SU-DHL-6 (cell line): ENCODE data around the gene P3H2.

Source experiments
- H2AFZ ChIP-seq: fragments of 200-600 bp; sonication (generic); 2 replicates; pipeline ENCODE4 v1.6.1; 2014; ENCODE audit warnings: low read depth, mild to moderate bottlenecking, moderate library complexity, mixed read lengths, antibody characterized with exemption, low read length; ENCODE audit not compliant: severe bottlenecking
- H3F3A ChIP-seq: fragments of 200-600 bp; shearing (Covaris generic); 2 replicates; pipeline ENCODE4 v1.6.0; 2016; ENCODE audit warnings: antibody characterized with exemption, mild to moderate bottlenecking; ENCODE audit not compliant: insufficient read depth
- H3K27ac ChIP-seq: fragments of 200-600 bp; sonication (generic); 2 replicates; pipeline ENCODE4 v1.5.1; 2016; ENCODE audit warnings: low read depth, mild to moderate bottlenecking, low read length, moderate library complexity, mixed read lengths
- H3K27me3 ChIP-seq: fragments of 200-600 bp; sonication (generic), shearing (Covaris generic); 2 replicates; pipeline ENCODE4 v1.6.0; 2014; ENCODE audit warnings: mild to moderate bottlenecking, low read length
- H3K36me3 ChIP-seq: fragments of 200-600 bp; sonication (generic); 2 replicates; pipeline ENCODE4 v1.6.1; 2014; ENCODE audit warnings: mild to moderate bottlenecking, low read length, mixed read lengths
- H3K4me2 ChIP-seq: fragments of 300-600, 200-600 bp; shearing (Covaris generic), sonication (generic); 2 replicates; pipeline ENCODE4 v1.6.0; 2014; ENCODE audit warnings: low read length, low read depth, mild to moderate bottlenecking; ENCODE audit not compliant: poor library complexity, severe bottlenecking
- H3K4me3 ChIP-seq: fragments of 200-600 bp; sonication (generic); 2 replicates; pipeline ENCODE4 v1.5.1; 2014; ENCODE audit warnings: antibody characterized with exemption, low read length, mild to moderate bottlenecking, mixed read lengths; ENCODE audit not compliant: insufficient read depth, poor library complexity, severe bottlenecking
- H3K79me2 ChIP-seq: fragments of 200-600 bp; sonication (generic); 2 replicates; pipeline ENCODE4 v1.6.1; 2014; ENCODE audit warnings: mild to moderate bottlenecking, low read length, moderate library complexity; ENCODE audit not compliant: insufficient read depth
- H3K9ac ChIP-seq: fragments of 200-600 bp; sonication (generic); 2 replicates; pipeline ENCODE4 v1.7.0; 2014; ENCODE audit warnings: mild to moderate bottlenecking, low read length
- H3K9me2 ChIP-seq: fragments of 200-600 bp; sonication (generic); replicated peaks from 2 replicates; pipeline ENCODE4 v1.6.1; 2014; ENCODE audit warnings: low read length; ENCODE audit not compliant: insufficient read depth
- H3K9me3 ChIP-seq: fragments of 200-600 bp; sonication (generic); 2 replicates; pipeline ENCODE4 v1.6.1; 2014; ENCODE audit warnings: low read length, mixed read lengths; ENCODE audit not compliant: insufficient read depth
- H4K20me1 ChIP-seq: fragments of 200-600 bp; sonication (generic); 2 replicates; pipeline ENCODE4 v1.6.1; 2014; ENCODE audit warnings: low read depth, mild to moderate bottlenecking, antibody characterized with exemption, low read length, moderate library complexity, mixed read lengths
- EZH2phosphoT487 ChIP-seq: fragments of 200-600 bp; sonication (generic), shearing (Covaris generic); conservative IDR thresholded peaks from 2 replicates; pipeline ENCODE4 v1.6.1; 2018; ENCODE audit warnings: mild to moderate bottlenecking, antibody characterized with exemption, low read length, moderate library complexity, mixed read lengths
- TF ChIP-seq, protein P1 (sequence below): fragments of 200-600 bp; sonication (generic); IDR thresholded peaks from one replicate; pipeline ENCODE4 v1.5.1; 2017; ENCODE audit warnings: antibody characterized with exemption, mild to moderate bottlenecking, low read length, moderate library complexity; ENCODE audit not compliant: insufficient read depth, poor library complexity, severe bottlenecking

The P3H2 gene

DNA sequence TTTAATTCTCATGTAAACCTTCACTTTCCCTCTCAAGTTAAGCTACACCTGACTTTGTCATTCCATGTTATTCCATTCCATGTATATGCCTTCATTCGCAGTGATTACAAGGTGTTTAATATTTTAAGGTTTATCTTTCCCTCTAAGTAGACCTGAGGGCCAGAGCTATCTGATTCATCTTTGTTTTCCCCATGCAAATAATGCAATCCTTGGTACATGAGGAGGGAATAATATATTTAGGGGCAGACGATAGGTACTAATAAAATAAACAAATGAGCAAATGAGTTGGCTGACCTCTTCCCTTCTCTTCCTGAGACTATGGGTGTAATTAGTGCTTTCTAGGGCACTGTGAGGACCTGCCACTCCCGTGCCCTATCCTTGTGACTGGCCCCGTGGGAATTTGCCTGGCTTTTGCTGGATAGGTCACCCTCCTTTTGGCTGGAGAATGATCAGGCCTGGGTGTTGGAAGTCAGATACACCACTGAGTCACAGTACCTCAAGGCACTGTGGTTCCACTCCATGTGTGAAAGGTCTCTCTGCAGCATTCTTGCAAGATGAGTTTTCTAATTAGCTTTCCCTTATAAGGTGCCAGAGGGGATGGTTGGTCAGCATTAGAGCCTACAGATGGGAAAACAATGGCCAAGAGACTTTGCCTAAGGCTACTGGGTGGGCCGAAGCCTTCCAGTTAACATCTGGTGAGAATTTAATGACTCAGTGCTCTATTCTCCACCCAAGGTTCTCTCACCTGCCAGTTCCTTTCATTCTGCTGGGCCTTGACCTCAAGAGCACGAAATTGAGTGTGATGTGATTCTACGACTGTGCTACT, 183.2 kb downstream of the P3H2 start:
- Histone ChIP-seq H3F3A (no peaks in the 10 kb centered on the region), H3K27ac (no peak overlapping the region), H3K36me3 (no peaks in the 10 kb centered on the region), H3K4me3 (no peak overlapping the region), H3K9me3 (no peaks in the 10 kb centered on the region), H3K27me3 (no peaks in the 10 kb centered on the region), H3K4me2 (no peak overlapping the region), H3K9me2 (no peaks in the 10 kb centered on the region), H4K20me1 (no peaks in the 10 kb centered on the region), H3K9ac (no peak overlapping the region), H2AFZ (no peak overlapping the region), H3K79me2 (no peaks in the 10 kb centered on the region)
- TF ChIP-seq, protein P1, sequence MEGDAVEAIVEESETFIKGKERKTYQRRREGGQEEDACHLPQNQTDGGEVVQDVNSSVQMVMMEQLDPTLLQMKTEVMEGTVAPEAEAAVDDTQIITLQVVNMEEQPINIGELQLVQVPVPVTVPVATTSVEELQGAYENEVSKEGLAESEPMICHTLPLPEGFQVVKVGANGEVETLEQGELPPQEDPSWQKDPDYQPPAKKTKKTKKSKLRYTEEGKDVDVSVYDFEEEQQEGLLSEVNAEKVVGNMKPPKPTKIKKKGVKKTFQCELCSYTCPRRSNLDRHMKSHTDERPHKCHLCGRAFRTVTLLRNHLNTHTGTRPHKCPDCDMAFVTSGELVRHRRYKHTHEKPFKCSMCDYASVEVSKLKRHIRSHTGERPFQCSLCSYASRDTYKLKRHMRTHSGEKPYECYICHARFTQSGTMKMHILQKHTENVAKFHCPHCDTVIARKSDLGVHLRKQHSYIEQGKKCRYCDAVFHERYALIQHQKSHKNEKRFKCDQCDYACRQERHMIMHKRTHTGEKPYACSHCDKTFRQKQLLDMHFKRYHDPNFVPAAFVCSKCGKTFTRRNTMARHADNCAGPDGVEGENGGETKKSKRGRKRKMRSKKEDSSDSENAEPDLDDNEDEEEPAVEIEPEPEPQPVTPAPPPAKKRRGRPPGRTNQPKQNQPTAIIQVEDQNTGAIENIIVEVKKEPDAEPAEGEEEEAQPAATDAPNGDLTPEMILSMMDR: no peak
- no peak for TF ChIP-seq EZH2phosphoT487

DNA sequence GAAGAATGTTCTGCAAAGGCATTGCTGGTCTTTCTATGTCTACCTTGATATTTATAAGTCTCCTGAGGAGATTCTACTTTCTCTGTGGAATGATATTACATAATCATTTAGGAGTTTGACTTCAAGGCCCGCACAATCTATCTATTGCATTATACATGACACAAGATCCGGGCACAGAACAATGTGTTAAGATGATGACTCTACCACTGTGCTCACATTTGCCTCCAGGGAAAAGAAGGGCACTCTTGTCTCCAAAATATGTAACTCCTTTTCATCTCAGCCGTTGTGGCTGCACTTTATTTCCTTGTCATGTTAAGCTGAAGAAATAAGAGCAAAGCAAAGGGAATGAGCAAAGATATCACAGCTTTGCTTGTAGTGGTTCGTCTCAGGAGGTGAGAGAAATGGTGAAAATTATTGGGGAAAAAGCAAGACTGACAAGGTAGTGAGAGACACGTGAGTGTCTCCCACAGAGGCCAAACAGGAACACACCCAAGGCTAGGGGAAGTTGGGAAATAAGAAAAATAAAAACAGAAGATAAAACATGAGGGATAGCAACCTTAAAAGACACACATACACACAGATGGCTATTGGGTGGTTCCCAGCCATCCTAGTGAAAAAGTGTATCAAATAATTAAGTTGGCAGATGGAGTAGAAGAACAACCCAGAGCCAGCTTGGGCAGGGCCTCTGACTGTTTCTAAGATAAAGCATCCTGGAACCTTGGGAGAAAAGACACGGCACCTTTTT, 184.3 kb downstream of the P3H2 start:
- Histone ChIP-seq H2AFZ (no peak overlapping the region), H3K27me3 (no peaks in the 10 kb centered on the region), H3K9ac (no peak overlapping the region), H3K36me3 (no peaks in the 10 kb centered on the region), H3K4me2 (no peak overlapping the region), H3K9me3 (no peaks in the 10 kb centered on the region), H3K4me3 (no peak overlapping the region), H4K20me1 (no peaks in the 10 kb centered on the region), H3K79me2 (no peaks in the 10 kb centered on the region), H3F3A (no peaks in the 10 kb centered on the region), H3K9me2 (no peaks in the 10 kb centered on the region), H3K27ac (no peak overlapping the region)
- TF ChIP-seq, protein P1: no peak
- no peak for TF ChIP-seq EZH2phosphoT487

- Histone ChIP-seq H3K9me3 (no peaks in the 10 kb centered on the region), H3K4me2 (no peak overlapping the region), H3K4me3 (no peak overlapping the region), H3K36me3 (no peaks in the 10 kb centered on the region), H4K20me1 (no peaks in the 10 kb centered on the region), H3K27ac (no peak overlapping the region), H3K9me2 (no peaks in the 10 kb centered on the region), H3F3A (no peaks in the 10 kb centered on the region), H3K27me3 (no peaks in the 10 kb centered on the region), H2AFZ (no peak overlapping the region), H3K79me2 (no peaks in the 10 kb centered on the region), H3K9ac (no peak overlapping the region)
- TF ChIP-seq, protein P1: no peak
- no peak for TF ChIP-seq EZH2phosphoT487
Measured at GRCh38 chr3:189927975-189928895, 192.5 kb downstream of the P3H2 start.
